ENCODE results near the gene ZNF678.
"Not testable (repeated sequence)": the region's sequence is repeated elsewhere in the genome, so short reads cannot be mapped to it uniquely, and the experiment has no call there.

ZNF678 gene

DNA sequence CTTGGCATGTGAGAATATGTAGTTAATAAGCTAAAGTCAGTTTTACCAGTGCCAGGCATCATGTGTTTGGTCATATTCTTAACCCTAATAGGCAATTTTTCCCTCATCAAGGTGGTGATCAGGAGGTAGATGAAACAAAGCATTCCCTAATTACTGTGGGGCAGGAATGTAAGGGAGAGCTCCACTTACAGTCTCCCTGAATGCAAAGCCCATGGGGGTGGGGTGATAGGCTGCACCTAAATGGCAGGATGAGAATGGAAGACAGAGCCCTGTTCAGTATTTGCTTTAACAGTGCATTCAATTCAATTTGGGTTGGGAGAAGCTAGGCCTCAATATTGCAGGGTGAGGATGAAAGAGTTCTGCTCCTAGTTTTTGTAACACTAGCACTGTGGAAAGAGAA lies 23.4 kb downstream of the ZNF678 start:
- peaks cover 3% of the 10 kb centered on the region; the same call in 1 of the 2 replicates for H3K9me3 ChIP-seq (ENCODE audit: control insufficient read depth, insufficient read depth, low read length)
- no peak for TF ChIP-seq EZH2phosphoT487 (IDR thresholded peaks at IDR 0.05; ENCODE audit: borderline replicate concordance, low read length)
- TF ChIP-seq, protein P1, sequence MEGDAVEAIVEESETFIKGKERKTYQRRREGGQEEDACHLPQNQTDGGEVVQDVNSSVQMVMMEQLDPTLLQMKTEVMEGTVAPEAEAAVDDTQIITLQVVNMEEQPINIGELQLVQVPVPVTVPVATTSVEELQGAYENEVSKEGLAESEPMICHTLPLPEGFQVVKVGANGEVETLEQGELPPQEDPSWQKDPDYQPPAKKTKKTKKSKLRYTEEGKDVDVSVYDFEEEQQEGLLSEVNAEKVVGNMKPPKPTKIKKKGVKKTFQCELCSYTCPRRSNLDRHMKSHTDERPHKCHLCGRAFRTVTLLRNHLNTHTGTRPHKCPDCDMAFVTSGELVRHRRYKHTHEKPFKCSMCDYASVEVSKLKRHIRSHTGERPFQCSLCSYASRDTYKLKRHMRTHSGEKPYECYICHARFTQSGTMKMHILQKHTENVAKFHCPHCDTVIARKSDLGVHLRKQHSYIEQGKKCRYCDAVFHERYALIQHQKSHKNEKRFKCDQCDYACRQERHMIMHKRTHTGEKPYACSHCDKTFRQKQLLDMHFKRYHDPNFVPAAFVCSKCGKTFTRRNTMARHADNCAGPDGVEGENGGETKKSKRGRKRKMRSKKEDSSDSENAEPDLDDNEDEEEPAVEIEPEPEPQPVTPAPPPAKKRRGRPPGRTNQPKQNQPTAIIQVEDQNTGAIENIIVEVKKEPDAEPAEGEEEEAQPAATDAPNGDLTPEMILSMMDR (IDR thresholded peaks at IDR 0.05; ENCODE audit: low read depth, low read length, poor library complexity, severe bottlenecking) = no peak
- H3K4me2 ChIP-seq (ENCODE audit: low read length) = no peak overlapping the region
- peaks cover 23% of the 10 kb centered on the region for H3K79me2 ChIP-seq (ENCODE audit: control insufficient read depth, low read length)
- H4K20me1 ChIP-seq (ENCODE audit: control insufficient read depth, insufficient read depth, low read depth, low read length) = no peaks in the 10 kb centered on the region
- no peaks in the 10 kb centered on the region for H3F3A ChIP-seq (ENCODE audit: control insufficient read depth, insufficient read depth)
- H3K27me3 ChIP-seq (ENCODE audit: control insufficient read depth, low read length) = no peaks in the 10 kb centered on the region
- H3K9me2 ChIP-seq (replicated peaks; ENCODE audit: control insufficient read depth, low read length) = no peaks in the 10 kb centered on the region
- no peak overlapping the region for H3K27ac ChIP-seq (ENCODE audit: low read depth, low read length)
- H3K4me3 ChIP-seq (ENCODE audit: low read length) = no peak overlapping the region
- H3K36me3 ChIP-seq (ENCODE audit: control insufficient read depth, low read length) = peaks cover 8% of the 10 kb centered on the region
- H3K4me1 ChIP-seq (ENCODE audit: control insufficient read depth, low read length) = no peaks in the 10 kb centered on the region

DNA sequence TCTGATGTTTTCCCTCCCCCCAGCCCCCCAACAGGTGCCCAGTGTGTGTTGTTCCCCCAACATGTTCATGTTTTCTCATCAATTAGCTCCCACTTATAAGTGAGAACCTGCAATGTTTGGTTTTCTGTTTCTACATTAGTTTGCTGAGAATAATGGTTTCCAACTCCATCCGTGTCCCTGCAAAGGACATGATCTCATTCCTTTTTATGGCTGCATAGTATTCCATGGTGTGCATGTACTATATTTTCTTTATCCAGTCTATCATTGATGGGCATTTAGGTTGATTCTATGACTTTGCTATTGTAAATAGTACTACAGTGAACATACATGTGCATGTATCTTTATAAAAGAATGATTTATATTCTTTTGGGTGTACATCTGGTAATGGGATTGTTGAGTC lies 24.6 kb downstream of the ZNF678 start:
- H3K36me3 ChIP-seq (ENCODE audit: control insufficient read depth, low read length) = peaks cover 8% of the 10 kb centered on the region

DNA sequence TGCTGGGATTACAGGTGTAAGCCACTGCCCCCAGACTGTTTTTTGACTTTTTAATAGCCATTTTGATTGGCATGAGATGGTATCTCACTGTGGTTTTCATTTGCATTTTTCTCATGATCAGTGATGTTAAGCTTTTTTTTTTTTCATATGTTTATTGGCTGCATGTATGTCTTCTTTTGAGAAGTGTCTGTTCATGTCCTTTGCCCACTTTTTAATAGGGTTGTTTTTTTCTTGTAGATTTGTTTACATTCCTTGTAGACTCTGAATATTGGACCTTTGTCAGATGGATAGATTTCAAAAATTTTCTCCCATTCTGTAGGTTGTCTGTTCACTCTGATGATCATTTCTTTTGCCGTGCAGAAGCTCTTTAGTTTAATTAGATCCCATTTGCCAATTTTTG lies 25.4 kb downstream of the ZNF678 start:
- not testable (repeated sequence) for H3K4me1 ChIP-seq (ENCODE audit: control insufficient read depth, low read length); H3K36me3 ChIP-seq (ENCODE audit: control insufficient read depth, low read length); H4K20me1 ChIP-seq (ENCODE audit: control insufficient read depth, insufficient read depth, low read depth, low read length); H3K9me3 ChIP-seq (ENCODE audit: control insufficient read depth, insufficient read depth, low read length); H3K79me2 ChIP-seq (ENCODE audit: control insufficient read depth, low read length); H3F3A ChIP-seq (ENCODE audit: control insufficient read depth, insufficient read depth); H3K27me3 ChIP-seq (ENCODE audit: control insufficient read depth, low read length); H3K4me2 ChIP-seq (ENCODE audit: low read length); H3K9me2 ChIP-seq (replicated peaks; ENCODE audit: control insufficient read depth, low read length); H3K4me3 ChIP-seq (ENCODE audit: low read length); H3K27ac ChIP-seq (ENCODE audit: low read depth, low read length)

More for the DNA sequence above, 24.6 kb downstream of the ZNF678 start:
- H4K20me1 ChIP-seq (ENCODE audit: control insufficient read depth, insufficient read depth, low read depth, low read length) = no peaks in the 10 kb centered on the region
- peaks cover 3% of the 10 kb centered on the region; the same call in 1 of the 2 replicates for H3K9me3 ChIP-seq (ENCODE audit: control insufficient read depth, insufficient read depth, low read length)
- TF ChIP-seq, protein P1 (IDR thresholded peaks at IDR 0.05; ENCODE audit: low read depth, low read length, poor library complexity, severe bottlenecking) = no peak
- no peak for TF ChIP-seq EZH2phosphoT487 (IDR thresholded peaks at IDR 0.05; ENCODE audit: borderline replicate concordance, low read length)
- no peak overlapping the region for H3K27ac ChIP-seq (ENCODE audit: low read depth, low read length)
- H3K4me3 ChIP-seq (ENCODE audit: low read length) = no peak overlapping the region
- no peaks in the 10 kb centered on the region for H3K4me1 ChIP-seq (ENCODE audit: control insufficient read depth, low read length)
- H3F3A ChIP-seq (ENCODE audit: control insufficient read depth, insufficient read depth) = no peaks in the 10 kb centered on the region
- H3K9me2 ChIP-seq (replicated peaks; ENCODE audit: control insufficient read depth, low read length) = no peaks in the 10 kb centered on the region
- H3K4me2 ChIP-seq (ENCODE audit: low read length) = no peak overlapping the region
- peaks cover 13% of the 10 kb centered on the region for H3K79me2 ChIP-seq (ENCODE audit: control insufficient read depth, low read length)
- H3K27me3 ChIP-seq (ENCODE audit: control insufficient read depth, low read length) = no peaks in the 10 kb centered on the region

DNA sequence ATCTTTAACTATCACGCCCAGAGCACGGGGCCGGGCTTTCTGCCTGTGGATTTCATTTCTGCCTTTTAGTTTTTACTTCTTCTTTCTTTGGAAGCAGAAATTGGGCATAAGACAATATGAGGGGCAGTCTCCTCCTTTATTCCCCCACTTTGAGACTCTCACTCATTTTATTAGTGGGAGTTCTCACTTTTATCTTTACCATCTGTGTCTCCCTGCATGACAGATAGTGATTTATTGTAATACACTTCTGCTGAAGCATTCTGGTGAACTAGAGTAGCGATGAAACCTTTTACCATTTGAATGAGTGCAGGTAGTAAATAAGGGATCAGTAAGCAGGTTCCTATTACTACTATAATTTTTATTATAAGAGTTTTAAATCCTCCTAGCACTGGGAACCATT lies 26.4 kb downstream of the ZNF678 start:
- H3K4me1 ChIP-seq (ENCODE audit: control insufficient read depth, low read length); H4K20me1 ChIP-seq (ENCODE audit: control insufficient read depth, insufficient read depth, low read depth, low read length); H3K36me3 ChIP-seq (ENCODE audit: control insufficient read depth, low read length); H3K79me2 ChIP-seq (ENCODE audit: control insufficient read depth, low read length); H3K27ac ChIP-seq (ENCODE audit: low read depth, low read length); H3K4me2 ChIP-seq (ENCODE audit: low read length); H3K4me3 ChIP-seq (ENCODE audit: low read length); H3K9me2 ChIP-seq (replicated peaks; ENCODE audit: control insufficient read depth, low read length); H3K9me3 ChIP-seq (ENCODE audit: control insufficient read depth, insufficient read depth, low read length); H3F3A ChIP-seq (ENCODE audit: control insufficient read depth, insufficient read depth); H3K27me3 ChIP-seq (ENCODE audit: control insufficient read depth, low read length): not testable (repeated sequence)

DNA sequence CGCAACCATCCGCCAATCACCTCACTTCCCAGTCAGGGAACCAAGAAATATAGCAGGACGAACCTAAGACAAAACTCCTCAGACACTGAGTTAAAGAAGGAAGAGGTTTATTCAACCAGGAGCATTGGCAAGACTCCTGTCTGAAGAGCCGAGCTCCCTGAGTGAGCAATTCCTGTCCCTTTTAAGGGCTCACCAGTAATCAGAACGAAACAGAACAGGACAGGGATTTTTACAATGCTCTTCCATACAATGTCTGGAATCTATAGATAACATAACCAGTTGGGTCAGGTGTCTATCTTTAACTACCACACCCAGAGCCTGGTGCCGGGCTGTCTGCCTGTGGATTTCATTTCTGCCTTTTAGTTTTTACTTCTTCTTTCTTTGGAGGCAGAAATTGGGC lies 32.9 kb downstream of the ZNF678 start:
- not testable (repeated sequence) for H3F3A ChIP-seq (ENCODE audit: control insufficient read depth, insufficient read depth); H3K27ac ChIP-seq (ENCODE audit: low read depth, low read length); H3K27me3 ChIP-seq (ENCODE audit: control insufficient read depth, low read length); H3K9me3 ChIP-seq (ENCODE audit: control insufficient read depth, insufficient read depth, low read length); H3K9me2 ChIP-seq (replicated peaks; ENCODE audit: control insufficient read depth, low read length); H4K20me1 ChIP-seq (ENCODE audit: control insufficient read depth, insufficient read depth, low read depth, low read length); H3K79me2 ChIP-seq (ENCODE audit: control insufficient read depth, low read length); H3K36me3 ChIP-seq (ENCODE audit: control insufficient read depth, low read length); H3K4me1 ChIP-seq (ENCODE audit: control insufficient read depth, low read length); H3K4me3 ChIP-seq (ENCODE audit: low read length); H3K4me2 ChIP-seq (ENCODE audit: low read length)

Measured in DOHH2 (cell line).